Stimulated activated CD4-positive, alpha-beta T cell treated with anti-CD3 and anti-CD28 coated beads, Interleukin-12 subunit alpha, Interleukin-12 subunit beta, amount 100 ng/mL, for 48 hours (primary cell): ENCODE results near the gene PPP1R7.

Experiments
- DNase-seq, 3 donors: peaks; one replicate each; pipeline ENCODE4 v3.0.0-alpha.2; 2020; ENCODE audit warnings: low read depth in 2 of 3, low spot score in 1 of 3

Gene PPP1R7

DNA sequence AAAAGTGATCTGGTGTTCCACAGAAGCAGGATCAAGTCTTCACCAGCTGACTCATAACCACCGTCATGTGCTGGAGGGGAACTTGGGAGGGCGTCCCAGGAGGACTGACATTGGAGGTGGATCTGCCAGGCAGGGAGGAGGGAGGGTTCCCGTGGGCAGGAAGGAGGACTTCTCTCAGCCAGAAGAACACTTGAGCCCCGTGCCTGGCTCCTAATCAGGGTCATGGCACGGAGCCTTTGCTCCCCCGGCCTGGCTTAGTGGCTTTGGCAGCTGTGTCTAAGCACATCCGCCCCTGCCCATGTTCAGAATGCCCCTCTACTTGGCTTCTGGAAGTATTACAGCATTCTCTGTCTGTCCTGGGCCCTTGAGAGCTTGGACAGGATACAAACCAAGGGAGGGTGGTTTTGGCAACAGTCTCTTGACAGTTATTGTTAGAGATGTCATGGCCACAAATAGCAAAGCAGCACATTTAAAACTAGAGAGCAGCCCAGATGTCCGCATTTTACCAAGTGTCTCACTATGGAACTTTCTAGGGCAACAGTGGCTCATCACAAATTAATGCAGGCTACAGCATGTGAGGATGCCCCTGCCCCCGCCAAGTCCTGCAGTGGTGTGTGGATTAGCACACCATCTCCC lies 11.5 kb downstream of the PPP1R7 start:
- DNase-seq: no peak

DNA sequence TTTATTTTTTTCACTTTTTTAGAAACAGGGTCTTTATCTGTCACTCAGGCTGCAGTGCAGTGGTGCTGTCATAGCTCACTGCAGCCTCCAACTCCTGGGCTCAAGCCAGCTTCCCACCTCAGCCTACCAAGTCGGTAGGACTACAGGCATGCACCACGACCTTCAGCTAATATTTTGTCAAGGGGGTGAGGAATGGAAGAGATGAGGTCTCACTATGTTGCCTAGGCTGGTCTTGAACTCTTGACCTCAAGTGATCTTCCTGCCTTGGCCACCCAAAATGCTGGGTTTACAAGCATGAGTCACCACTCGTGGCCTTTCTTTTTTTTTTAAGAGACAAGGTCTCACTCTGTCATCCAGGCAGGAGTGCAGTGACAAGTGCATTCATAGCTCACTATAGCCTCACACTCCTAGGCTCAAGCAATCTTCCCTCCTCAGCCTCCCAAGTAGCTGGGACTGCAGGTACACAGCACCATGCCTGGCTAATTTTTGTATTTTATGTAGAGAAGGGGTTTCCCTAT lies 13.4 kb downstream of the PPP1R7 start:
- DNase-seq: no peak

DNA sequence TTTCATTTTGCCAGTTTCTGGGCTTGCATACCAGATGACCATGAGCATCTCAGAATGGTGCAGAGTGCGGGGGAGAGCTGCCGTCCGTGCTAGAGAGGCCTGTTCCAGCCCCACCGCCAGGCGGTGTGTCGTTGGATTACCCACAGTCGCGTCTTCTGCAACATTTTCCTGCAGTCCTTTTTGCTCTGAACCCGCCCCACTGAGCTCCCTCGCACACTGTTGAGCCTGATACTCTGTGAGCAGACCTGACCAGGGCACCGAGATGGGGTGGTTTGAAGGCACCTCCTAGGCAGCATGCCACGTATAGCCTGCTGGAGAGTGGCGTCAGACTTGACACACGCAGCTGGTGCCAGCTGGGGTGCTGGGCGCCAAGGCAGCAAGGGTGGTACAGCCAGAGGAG lies 18.1 kb downstream of the PPP1R7 start:
- DNase-seq: no peak

DNA sequence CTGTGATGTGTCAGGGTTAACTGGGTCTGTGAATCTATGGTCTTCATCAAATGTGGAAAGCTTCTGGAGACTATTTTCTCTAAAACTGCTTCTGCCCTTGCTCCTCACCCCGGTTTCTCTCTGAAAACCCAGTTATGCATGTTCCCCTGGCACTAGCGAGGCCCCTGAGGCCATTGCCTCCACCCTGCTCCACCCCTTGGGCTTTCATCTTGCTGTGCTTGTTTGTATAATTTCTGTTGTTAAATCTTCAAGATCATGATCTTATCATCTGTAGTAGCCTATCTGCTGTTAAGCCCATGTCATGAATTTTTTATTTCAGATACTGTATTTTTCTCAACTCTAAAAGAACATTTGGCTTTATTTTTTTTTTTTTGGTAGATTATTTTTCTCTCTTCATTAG lies 23.3 kb downstream of the PPP1R7 start:
- DNase-seq: no peak

DNA sequence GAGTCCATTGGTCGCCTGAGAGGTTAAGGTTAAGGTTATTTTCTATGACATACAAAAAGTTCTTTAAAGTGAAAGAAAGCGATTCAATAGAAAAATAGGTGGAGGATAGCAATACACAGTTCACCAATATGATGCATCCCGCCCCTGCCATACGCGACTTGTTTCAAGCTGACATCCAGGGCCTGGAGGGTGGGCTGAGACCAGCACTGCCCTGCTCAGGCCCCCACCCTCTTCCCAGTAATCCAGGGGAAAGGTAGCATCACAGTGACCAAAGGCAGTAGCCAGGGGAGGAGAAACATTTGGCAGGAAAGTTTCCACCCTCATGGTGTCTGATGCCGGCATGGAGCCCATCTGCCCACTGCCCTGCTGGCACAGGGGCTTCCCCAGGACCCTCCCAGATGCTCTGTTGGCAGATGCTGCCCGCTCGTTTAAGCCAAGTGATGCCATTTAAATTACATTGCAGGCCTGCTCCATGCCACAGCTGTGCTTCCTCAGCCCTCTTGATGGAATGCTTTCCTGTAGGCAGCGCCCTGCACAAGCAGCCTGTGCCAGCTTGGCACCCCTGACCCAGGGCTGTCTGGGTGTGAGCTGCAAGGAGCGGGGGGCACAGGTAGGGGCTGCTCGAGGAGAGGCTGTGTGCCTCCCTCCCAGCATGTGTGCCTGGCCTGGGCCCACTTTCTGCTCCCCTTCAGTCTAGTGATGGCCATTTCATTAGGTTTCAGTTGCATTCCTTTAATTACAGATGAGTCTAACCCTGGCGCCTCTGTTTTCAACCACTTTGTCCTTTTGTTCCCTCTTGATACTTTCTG lies 27.5 kb downstream of the PPP1R7 start:
- DNase-seq: no peak

DNA sequence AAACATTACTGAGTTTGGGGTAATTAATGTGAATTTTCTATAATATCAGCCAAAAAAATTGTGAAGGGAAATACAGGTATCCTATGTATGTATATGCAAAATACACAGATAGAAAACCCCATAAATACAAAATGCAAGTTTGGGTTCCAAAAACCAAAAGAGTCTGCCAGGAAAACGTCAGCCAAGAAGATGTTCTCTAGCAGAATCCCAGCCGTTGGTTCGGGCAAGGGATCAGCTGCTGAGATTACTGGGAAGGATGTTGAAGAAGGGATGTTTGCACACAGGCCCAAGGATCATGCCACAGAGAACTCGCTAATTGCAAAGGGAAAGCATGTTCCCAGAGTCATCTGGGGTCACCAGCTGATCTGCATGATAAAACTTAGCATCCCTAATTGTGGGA lies 28.7 kb downstream of the PPP1R7 start:
- no peak for DNase-seq

DNA sequence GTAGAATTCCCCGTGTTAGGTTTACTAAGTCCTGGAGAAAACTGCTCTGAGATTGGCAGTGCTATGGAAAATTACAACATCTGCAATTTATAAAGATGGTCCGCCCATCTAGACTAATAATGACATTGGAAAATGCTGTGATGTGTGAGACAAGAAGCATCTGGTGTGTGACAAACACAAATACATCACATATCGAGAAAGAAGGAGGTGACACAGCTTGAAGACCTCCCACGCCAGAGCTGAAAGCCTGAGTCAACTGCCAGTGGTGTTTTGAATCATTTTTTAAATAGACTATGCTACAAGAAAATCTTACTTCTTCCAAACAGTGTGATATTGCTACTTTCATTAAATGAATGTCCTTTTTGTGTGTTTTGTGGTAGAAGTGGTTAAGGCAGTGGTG lies 29.6 kb downstream of the PPP1R7 start:
- DNase-seq: peak; percentile 9 to 30 (median 28)

DNA sequence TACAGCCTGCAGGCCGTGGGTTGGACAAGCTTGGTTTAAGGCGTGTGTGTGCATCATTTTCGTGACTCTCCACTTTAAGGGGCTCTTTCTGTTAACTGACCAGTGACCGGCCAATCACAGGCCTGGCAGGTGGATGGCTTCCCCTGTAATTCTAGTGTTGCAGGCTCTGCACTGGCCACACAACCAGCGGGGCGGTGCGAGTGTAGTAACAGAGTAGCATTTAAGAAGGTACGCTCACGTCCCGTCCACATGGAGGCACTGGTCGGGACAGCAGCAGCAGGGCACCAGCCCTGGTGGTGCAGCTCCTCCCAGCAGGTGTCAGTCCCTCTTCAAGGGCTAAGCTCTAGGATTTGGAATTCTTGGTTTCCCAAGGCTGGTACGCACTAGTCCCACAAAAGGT lies 30.2 kb downstream of the PPP1R7 start:
- DNase-seq: no peak

GRCh38 chr2:241182126-241182525 lies 31.9 kb downstream of the PPP1R7 start:
- DNase-seq: no peak

DNA sequence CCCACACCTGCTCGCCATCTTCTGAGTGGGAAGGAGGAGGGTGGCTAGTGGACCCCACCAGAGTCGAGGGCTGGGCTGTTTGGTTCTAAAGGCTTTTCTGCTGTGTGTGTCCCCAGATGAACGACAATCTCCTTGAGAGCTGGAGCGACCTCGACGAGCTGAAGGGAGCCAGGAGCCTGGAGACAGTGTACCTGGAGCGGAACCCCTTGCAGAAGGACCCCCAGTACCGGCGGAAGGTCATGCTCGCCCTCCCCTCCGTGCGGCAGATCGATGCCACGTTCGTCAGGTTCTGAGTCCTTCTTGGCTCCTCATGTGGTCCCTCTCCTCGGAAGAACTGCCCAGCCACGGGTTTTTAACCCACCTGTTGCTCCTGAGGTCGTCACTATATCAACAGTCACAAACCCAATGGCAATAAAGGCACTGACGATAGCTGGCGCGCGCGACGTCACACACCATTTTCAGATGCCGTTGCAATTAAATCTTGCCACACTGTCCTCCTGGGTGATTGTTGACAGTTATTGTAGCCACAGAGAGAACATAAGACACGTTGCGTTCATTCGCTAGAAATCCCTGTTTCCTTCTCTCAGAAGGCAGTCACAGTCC lies 32.4 kb downstream of the PPP1R7 start:
- no peak for DNase-seq

- no peak for DNase-seq
These were observed 33.0 kb downstream of the PPP1R7 start for GRCh38 chr2:241183221-241183620.

DNA sequence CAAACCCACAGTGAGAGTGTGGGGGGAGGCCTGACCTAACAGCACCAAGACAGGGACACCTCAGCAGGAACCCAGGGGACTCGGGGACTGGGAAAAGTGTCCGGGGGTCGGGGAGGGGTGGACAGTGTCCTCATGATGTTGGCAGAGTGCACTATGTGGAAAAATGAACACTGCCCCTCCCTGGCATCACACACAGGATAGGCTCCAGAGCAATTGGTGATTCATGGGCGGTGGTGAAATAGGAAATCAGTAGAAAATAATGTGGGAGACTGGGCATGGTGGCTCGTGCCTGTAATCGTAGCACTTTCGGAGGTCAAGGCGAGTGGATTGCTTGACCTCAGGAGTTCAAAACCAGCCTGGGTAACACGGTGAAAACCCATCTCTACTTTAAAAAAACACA lies 34.6 kb downstream of the PPP1R7 start:
- no peak for DNase-seq

DNA sequence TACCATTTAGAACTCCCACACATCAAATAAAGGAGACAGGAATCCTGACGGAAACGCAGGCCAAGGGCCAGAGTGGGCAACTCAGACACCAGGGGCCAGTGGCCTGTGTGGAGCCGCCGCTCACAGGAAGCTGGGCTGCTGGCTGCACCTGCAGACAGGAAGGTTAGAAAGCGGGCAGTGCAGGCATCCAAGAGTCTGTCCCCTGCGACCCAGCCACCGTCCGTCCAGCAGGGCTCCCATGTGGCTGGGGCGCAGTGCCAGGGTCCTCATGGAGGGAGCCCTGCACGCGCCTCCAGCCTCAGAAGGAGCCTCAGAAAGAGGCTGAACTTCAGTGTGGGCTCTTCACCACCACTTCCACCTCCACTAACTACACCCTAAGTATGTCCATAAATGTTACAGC lies 35.7 kb downstream of the PPP1R7 start:
- DNase-seq: no peak

DNA sequence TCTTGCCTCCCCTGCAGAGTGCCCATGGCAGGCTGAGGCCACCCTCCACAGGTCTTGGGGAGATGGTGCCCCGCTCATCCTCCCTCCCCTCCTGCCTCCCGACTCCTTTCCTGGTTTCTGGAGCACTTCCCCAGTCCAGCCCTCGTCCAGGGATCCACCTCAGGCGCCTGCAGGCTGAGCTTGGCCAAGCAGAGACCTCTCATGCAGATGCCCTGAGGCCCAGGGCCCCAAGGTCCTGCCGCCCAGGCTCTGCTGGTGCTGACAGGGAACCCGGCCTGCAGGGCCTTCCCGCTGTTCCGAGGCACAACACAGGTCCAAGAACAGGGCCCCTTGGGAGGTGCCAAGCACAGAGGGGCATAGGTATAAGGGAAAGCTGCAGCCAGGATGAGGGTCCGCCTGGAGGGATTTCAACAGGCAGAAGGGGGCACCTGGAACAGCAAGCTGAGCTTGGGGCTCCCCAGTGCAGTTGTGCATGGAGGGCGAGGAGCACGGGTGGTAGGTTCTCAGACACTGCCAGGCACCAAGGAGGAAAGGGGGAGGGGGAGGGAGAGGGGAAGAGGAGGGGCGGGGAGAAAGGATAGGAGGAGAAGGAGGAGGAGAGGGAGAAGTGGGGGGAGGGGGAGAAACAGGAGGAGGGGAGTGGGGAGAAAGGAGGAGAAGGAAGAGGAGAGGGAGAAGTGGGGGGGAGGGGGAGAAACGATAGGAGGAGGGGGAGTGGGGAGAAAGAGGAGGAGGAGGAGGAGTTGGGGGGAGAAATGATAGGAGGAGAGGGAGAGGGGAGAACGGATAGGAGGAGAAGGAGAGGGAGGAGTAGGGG lies 37.0 kb downstream of the PPP1R7 start:
- DNase-seq: no peak

DNA sequence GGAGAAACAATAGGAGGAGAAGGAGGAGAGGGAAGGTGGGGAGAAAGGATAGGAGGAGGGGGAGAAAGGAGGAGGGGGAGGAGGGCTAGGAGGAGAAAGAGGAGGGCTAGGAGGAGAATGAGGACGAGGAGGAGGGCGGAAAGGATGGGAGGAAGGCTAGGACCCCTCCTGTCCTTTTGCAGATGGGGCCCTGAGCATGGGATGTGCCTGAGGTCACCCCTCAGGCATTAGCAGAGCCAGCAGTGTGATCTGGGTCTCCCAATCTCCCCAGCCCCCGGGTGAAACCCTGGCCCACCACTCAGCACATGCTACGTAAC lies 37.6 kb downstream of the PPP1R7 start:
- DNase-seq: no peak

- DNase-seq: no peak
These were observed 38.3 kb downstream of the PPP1R7 start, which contains the start of gene ANO7 for GRCh38 chr2:241188361-241189092. Gene ANO7, plus strand, starts transcription at chr2:241188677. Its CDS starts 1,387 bp downstream, at chr2:241190064.

DNA sequence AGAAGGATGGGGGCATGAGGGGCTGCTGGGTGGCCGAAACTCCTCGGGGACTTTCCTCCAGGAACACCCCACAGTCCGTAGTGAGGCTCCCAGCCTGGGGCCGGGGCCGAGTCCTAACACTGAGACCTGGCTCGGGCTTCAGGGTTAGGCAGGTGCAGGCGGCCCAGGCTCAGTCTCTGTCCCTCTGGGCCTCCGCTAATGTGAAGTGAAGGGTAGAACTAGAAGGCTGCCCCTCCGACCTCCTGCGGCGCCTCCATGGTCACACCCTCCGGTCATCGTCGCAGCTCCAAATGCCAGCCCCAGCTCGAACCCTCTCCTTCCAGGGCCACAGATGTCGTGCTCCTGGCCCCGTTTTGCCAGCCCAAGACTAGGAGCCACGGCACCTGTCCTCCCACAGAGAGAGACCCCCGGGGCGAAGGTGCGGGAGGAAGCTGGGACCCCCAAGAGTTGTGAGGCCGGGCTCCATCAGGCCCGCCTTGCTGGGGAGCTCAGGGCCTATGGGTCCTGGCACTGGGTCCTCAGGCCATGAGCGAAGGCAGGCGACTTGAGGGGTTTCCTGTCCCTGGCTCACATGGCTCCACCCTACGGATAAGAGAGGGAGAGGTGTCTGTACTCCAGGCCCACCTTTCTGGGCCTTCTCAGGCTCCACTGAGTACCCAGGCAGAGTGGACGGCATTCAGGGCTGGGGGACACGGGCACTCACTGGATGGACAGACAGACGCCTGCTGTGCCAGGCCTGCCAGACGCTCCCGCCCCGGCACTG lies 39.0 kb downstream of the PPP1R7 start:
- no peak for DNase-seq

DNA sequence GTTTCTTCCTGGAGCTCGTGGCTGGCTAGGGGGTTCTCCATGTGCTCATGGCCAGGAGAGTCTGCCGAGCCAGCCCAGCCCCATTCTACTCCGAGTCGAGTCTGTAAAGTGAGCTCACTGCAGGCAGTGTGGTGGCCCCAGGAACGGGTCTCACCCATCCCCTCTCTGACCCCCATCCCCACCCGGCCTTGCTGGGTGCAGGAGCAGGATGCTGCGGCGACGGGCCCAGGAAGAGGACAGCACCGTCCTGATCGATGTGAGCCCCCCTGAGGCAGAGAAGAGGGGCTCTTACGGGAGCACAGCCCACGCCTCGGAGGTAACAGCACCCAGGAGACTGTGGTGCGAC lies 39.6 kb downstream of the PPP1R7 start:
- DNase-seq: no peak

DNA sequence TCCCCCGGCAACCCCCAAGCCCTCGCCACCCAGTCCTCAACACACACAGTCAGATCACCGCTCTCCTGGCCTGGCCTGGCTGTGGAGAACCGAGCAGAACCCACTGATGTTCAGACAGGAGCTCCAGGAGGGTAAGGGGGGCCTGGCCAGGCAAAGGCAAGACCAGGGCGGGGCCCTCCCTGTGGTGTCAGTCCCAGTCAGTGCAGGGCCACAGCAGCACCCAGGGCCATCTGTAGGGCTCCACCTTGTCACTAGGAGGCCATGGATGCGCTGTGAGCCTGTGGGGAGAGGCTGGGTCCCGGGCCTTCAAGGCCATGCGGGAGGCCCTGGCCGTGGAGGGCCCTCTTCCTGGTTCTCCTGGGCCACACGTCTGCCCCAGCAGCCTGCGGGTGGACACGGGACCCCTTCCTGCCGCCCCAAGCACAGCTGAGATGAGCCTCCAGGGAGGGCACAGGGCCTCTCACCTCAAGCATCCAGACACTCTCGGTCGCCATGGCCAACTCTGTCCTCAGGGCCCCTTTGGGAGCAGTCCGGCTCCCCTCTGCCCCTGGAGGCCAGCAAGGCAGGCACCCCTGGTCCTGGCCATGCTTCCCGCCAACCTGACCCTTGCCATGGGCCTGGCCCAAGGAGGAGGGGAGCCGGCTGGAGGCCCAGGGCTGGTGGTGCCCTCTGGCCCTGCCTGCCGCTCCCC lies 40.2 kb downstream of the PPP1R7 start:
- no peak for DNase-seq

DNA sequence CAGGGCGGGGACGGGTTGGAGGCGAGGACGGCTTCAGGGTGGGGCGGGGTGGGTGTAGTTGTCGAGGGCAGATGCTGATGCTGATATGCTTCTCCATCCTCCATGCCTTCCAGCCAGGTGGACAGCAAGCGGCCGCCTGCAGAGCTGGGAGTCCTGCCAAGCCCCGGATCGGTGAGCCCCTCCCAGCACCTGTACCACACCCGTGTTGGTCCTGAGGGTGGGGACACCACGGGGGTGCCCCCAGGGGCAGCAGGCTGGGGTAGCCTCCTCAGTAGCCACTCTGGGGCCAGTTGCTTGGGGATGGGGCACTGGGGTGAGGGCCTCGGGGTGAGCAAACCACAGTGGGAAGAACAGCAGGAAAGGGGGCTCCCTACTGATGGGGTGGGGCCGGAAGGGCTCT lies 40.8 kb downstream of the PPP1R7 start:
- no peak for DNase-seq
